Measurements from ENCODE around the gene APOL6.
"Not testable (repeated sequence)": the region's sequence is repeated elsewhere in the genome, so short reads cannot be mapped to it uniquely, and the experiment has no call there.

Gene APOL6

GRCh38 chr22:35666699-35667098 lies 18.5 kb downstream of the APOL6 start:
- not testable (repeated sequence) for H3K27me3 ChIP-seq (ENCODE audit: control insufficient read depth, insufficient read depth, low read length); H3K4me1 ChIP-seq (ENCODE audit: control insufficient read depth, insufficient read depth, low read length); H3K9me3 ChIP-seq (ENCODE audit: control insufficient read depth, low read length); H3K36me3 ChIP-seq (ENCODE audit: control insufficient read depth, insufficient read depth, low read length); H3K9ac ChIP-seq (ENCODE audit: low read length); H3K4me3 ChIP-seq (ENCODE audit: low read length)

DNA sequence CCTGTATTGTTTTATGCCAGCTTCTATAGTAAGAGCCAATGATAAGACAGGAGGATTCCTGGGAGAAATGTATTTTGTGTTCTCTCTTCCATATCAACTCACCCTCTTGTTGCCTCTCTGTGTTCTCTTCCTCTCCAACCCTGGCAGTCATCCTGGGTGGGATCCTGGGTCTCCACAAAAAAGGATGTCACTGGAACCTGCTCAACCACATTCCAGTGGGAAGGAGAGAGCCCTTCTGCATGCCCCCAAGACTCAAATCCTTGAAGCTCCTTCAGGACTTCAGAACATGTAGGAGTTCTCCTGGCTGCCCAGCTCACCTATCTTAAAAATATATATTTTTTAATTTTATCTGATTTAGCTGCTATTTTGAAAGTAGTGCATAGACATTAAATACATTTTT lies 26.1 kb downstream of the APOL6 start:
- Histone ChIP-seq H3K36me3 (ENCODE audit: control insufficient read depth, insufficient read depth, low read length) (no peaks in the 10 kb centered on the region), H3K9me3 (ENCODE audit: control insufficient read depth, low read length) (no peaks in the 10 kb centered on the region), H3K4me3 (ENCODE audit: low read length) (no peak overlapping the region), H3K9ac (ENCODE audit: low read length) (no peak overlapping the region), H3K27me3 (ENCODE audit: control insufficient read depth, insufficient read depth, low read length) (no peaks in the 10 kb centered on the region), H3K4me1 (ENCODE audit: control insufficient read depth, insufficient read depth, low read length) (no peaks in the 10 kb centered on the region)

- not testable (repeated sequence) for H3K36me3 ChIP-seq (ENCODE audit: control insufficient read depth, insufficient read depth, low read length); H3K9me3 ChIP-seq (ENCODE audit: control insufficient read depth, low read length); H3K27me3 ChIP-seq (ENCODE audit: control insufficient read depth, insufficient read depth, low read length); H3K4me3 ChIP-seq (ENCODE audit: low read length); H3K4me1 ChIP-seq (ENCODE audit: control insufficient read depth, insufficient read depth, low read length); H3K9ac ChIP-seq (ENCODE audit: low read length)
These were observed 27.8 kb downstream of the APOL6 start for GRCh38 chr22:35676065-35676464.

GRCh38 chr22:35677460-35678187 lies 29.4 kb downstream of the APOL6 start:
- H3K4me3 ChIP-seq (ENCODE audit: low read length) = no peak overlapping the region
- H3K27me3 ChIP-seq (ENCODE audit: control insufficient read depth, insufficient read depth, low read length) = no peaks in the 10 kb centered on the region
- no peak overlapping the region for H3K9ac ChIP-seq (ENCODE audit: low read length)
- H3K36me3 ChIP-seq (ENCODE audit: control insufficient read depth, insufficient read depth, low read length) = no peaks in the 10 kb centered on the region
- no peaks in the 10 kb centered on the region for H3K9me3 ChIP-seq (ENCODE audit: control insufficient read depth, low read length)
- no peaks in the 10 kb centered on the region for H3K4me1 ChIP-seq (ENCODE audit: control insufficient read depth, insufficient read depth, low read length)

GRCh38 chr22:35678836-35679235 lies 30.6 kb downstream of the APOL6 start:
- Histone ChIP-seq H3K27me3 (ENCODE audit: control insufficient read depth, insufficient read depth, low read length) (no peaks in the 10 kb centered on the region), H3K36me3 (ENCODE audit: control insufficient read depth, insufficient read depth, low read length) (no peaks in the 10 kb centered on the region), H3K9ac (ENCODE audit: low read length) (no peak overlapping the region), H3K4me1 (ENCODE audit: control insufficient read depth, insufficient read depth, low read length) (no peaks in the 10 kb centered on the region), H3K9me3 (ENCODE audit: control insufficient read depth, low read length) (no peaks in the 10 kb centered on the region), H3K4me3 (ENCODE audit: low read length) (no peak overlapping the region)

DNA sequence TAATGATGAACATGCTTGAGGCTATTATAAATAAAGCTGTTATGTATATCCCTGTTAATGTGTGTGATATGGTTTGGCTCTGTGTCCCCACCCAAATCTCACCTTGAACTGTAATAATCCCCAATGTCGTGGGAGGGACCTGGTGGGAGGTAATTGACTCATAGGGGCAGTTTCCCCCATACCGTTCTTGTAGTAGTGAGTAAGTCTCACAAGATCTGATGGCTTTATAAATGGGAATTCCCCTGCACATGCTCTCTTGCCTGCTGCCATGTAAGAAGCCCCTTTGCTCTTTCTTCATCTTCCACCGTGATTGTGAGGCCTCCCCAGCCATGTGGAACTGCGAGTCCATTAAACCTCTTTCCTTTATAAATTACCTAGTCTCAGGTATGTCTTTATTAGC lies 31.2 kb downstream of the APOL6 start:
- H3K9ac ChIP-seq (ENCODE audit: low read length); H3K27me3 ChIP-seq (ENCODE audit: control insufficient read depth, insufficient read depth, low read length); H3K4me3 ChIP-seq (ENCODE audit: low read length); H3K36me3 ChIP-seq (ENCODE audit: control insufficient read depth, insufficient read depth, low read length); H3K4me1 ChIP-seq (ENCODE audit: control insufficient read depth, insufficient read depth, low read length); H3K9me3 ChIP-seq (ENCODE audit: control insufficient read depth, low read length): not testable (repeated sequence)

DNA sequence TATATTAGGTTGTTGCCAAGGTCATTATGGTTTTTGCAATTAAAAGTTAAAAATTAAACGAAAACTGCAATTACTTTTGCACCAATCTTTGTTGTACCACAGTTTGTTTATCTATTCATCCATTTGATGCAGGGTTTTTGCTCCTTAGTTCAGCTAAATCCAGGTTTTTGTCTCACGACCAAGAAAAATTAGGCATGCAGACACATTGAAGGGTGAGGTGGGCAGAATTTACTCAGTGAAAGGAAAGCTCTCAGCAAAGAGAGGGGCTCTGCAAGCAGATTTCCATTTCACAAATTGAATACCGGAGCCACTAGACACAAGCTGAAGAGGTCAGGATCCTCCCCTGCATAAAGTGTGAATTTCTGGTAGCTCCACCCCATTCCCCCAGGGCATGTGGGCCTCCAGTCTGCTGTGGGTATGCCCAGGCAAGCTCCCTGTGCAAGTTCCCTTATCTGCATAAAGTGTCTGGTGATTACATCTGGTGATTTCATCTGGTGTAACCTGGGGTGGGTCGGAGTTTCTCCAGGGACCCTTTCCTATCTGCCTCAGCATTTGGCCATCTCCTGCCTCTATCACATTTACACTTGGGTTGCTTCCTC lies 33.3 kb downstream of the APOL6 start:
- H3K4me1 ChIP-seq (ENCODE audit: control insufficient read depth, insufficient read depth, low read length) = no peaks in the 10 kb centered on the region
- no peak overlapping the region for H3K4me3 ChIP-seq (ENCODE audit: low read length)
- H3K9me3 ChIP-seq (ENCODE audit: control insufficient read depth, low read length) = no peaks in the 10 kb centered on the region
- no peak overlapping the region for H3K9ac ChIP-seq (ENCODE audit: low read length)
- no peaks in the 10 kb centered on the region for H3K36me3 ChIP-seq (ENCODE audit: control insufficient read depth, insufficient read depth, low read length)
- no peaks in the 10 kb centered on the region for H3K27me3 ChIP-seq (ENCODE audit: control insufficient read depth, insufficient read depth, low read length)

- Histone ChIP-seq H3K4me3 (ENCODE audit: low read length) (no peak overlapping the region), H3K9ac (ENCODE audit: low read length) (no peak overlapping the region), H3K36me3 (ENCODE audit: control insufficient read depth, insufficient read depth, low read length) (no peaks in the 10 kb centered on the region)
These were observed 35.3 kb downstream of the APOL6 start for GRCh38 chr22:35683560-35683959.

DNA sequence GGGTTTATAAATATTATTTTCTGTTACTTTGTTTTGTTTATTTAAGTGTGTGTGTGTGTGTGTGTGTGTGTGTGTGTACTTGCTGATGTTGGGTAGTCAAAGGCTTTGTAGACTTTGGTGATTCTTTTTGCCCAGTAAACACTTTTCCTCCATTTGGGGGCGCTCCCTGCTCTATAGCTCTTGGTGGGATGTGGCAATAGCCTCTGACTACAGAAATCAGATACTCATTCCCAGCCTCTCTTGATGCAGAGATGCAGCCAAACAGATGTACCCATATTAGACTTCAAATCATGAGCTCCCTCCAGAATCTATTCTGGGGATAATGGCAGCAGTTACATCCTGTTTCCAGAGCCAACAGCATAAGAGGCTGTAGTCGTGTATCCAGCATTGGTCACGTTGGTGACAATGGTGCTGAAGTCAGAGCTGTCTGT lies 36.0 kb downstream of the APOL6 start:
- no peak overlapping the region for H3K9ac ChIP-seq (ENCODE audit: low read length)
- no peaks in the 10 kb centered on the region for H3K9me3 ChIP-seq (ENCODE audit: control insufficient read depth, low read length)
- no peaks in the 10 kb centered on the region for H3K27me3 ChIP-seq (ENCODE audit: control insufficient read depth, insufficient read depth, low read length)
- H3K4me3 ChIP-seq (ENCODE audit: low read length) = no peak overlapping the region
- H3K36me3 ChIP-seq (ENCODE audit: control insufficient read depth, insufficient read depth, low read length) = no peaks in the 10 kb centered on the region
- H3K4me1 ChIP-seq (ENCODE audit: control insufficient read depth, insufficient read depth, low read length) = no peaks in the 10 kb centered on the region

More at GRCh38 chr22:35683560-35683959, 35.3 kb downstream of the APOL6 start:
- H3K4me1 ChIP-seq (ENCODE audit: control insufficient read depth, insufficient read depth, low read length) = no peaks in the 10 kb centered on the region
- no peaks in the 10 kb centered on the region for H3K27me3 ChIP-seq (ENCODE audit: control insufficient read depth, insufficient read depth, low read length)
- no peaks in the 10 kb centered on the region for H3K9me3 ChIP-seq (ENCODE audit: control insufficient read depth, low read length)

DNA sequence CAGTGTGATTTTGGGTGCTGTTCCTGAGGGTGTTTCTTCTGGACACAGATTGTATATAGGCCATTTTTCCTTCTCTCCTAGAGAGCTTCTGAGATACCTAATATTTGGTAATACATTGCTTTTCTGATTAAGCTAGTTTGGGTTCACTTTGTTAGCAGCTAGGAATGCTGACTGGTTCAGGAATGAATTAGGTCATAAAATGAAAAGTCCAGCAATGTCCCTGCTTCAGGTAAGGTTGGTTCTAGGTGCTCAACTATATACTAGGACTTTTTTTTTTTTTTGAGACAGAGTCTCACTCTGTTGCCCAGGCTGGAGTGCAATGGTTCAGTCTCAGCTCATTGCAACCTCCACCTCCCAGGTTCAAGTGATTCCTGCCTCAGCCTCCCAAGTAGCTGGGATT lies 36.5 kb downstream of the APOL6 start:
- H3K36me3 ChIP-seq (ENCODE audit: control insufficient read depth, insufficient read depth, low read length) = no peaks in the 10 kb centered on the region
- H3K4me3 ChIP-seq (ENCODE audit: low read length) = no peak overlapping the region
- H3K4me1 ChIP-seq (ENCODE audit: control insufficient read depth, insufficient read depth, low read length) = no peaks in the 10 kb centered on the region
- no peak overlapping the region for H3K9ac ChIP-seq (ENCODE audit: low read length)
- H3K27me3 ChIP-seq (ENCODE audit: control insufficient read depth, insufficient read depth, low read length) = no peaks in the 10 kb centered on the region
- no peaks in the 10 kb centered on the region for H3K9me3 ChIP-seq (ENCODE audit: control insufficient read depth, low read length)

GRCh38 chr22:35685731-35686130 lies 37.5 kb downstream of the APOL6 start:
- no peak overlapping the region for H3K9ac ChIP-seq (ENCODE audit: low read length)
- H3K4me3 ChIP-seq (ENCODE audit: low read length) = no peak overlapping the region
- H3K4me1 ChIP-seq (ENCODE audit: control insufficient read depth, insufficient read depth, low read length) = no peaks in the 10 kb centered on the region
- H3K27me3 ChIP-seq (ENCODE audit: control insufficient read depth, insufficient read depth, low read length) = no peaks in the 10 kb centered on the region
- H3K9me3 ChIP-seq (ENCODE audit: control insufficient read depth, low read length) = no peaks in the 10 kb centered on the region
- H3K36me3 ChIP-seq (ENCODE audit: control insufficient read depth, insufficient read depth, low read length) = no peaks in the 10 kb centered on the region

DNA sequence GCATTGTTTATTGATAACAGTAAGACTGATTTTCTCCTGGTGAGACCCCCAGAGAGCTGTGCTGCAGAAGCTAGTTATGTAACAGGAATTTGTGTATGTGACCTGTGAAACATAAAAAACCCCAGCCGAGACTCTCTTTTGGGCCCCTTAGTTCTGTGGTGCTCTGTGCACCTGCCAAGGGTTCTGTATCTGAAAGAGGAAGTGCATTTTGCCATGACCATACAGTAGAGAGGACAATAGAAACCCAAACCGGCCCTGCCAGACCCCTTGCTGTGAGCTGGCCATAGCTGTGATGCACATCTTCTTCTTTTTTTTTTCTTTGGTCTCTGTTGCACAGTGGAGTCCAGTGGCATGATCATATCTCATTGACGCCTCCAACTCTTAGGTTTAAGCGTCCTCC lies 38.1 kb downstream of the APOL6 start:
- Histone ChIP-seq H3K9ac (ENCODE audit: low read length) (no peak overlapping the region), H3K4me1 (ENCODE audit: control insufficient read depth, insufficient read depth, low read length) (no peaks in the 10 kb centered on the region), H3K9me3 (ENCODE audit: control insufficient read depth, low read length) (no peaks in the 10 kb centered on the region), H3K36me3 (ENCODE audit: control insufficient read depth, insufficient read depth, low read length) (no peaks in the 10 kb centered on the region), H3K4me3 (ENCODE audit: low read length) (no peak overlapping the region), H3K27me3 (ENCODE audit: control insufficient read depth, insufficient read depth, low read length) (no peaks in the 10 kb centered on the region)
